ENCODE measurements around the gene SLITRK5.

Gene SLITRK5, protein sequence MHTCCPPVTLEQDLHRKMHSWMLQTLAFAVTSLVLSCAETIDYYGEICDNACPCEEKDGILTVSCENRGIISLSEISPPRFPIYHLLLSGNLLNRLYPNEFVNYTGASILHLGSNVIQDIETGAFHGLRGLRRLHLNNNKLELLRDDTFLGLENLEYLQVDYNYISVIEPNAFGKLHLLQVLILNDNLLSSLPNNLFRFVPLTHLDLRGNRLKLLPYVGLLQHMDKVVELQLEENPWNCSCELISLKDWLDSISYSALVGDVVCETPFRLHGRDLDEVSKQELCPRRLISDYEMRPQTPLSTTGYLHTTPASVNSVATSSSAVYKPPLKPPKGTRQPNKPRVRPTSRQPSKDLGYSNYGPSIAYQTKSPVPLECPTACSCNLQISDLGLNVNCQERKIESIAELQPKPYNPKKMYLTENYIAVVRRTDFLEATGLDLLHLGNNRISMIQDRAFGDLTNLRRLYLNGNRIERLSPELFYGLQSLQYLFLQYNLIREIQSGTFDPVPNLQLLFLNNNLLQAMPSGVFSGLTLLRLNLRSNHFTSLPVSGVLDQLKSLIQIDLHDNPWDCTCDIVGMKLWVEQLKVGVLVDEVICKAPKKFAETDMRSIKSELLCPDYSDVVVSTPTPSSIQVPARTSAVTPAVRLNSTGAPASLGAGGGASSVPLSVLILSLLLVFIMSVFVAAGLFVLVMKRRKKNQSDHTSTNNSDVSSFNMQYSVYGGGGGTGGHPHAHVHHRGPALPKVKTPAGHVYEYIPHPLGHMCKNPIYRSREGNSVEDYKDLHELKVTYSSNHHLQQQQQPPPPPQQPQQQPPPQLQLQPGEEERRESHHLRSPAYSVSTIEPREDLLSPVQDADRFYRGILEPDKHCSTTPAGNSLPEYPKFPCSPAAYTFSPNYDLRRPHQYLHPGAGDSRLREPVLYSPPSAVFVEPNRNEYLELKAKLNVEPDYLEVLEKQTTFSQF

DNA sequence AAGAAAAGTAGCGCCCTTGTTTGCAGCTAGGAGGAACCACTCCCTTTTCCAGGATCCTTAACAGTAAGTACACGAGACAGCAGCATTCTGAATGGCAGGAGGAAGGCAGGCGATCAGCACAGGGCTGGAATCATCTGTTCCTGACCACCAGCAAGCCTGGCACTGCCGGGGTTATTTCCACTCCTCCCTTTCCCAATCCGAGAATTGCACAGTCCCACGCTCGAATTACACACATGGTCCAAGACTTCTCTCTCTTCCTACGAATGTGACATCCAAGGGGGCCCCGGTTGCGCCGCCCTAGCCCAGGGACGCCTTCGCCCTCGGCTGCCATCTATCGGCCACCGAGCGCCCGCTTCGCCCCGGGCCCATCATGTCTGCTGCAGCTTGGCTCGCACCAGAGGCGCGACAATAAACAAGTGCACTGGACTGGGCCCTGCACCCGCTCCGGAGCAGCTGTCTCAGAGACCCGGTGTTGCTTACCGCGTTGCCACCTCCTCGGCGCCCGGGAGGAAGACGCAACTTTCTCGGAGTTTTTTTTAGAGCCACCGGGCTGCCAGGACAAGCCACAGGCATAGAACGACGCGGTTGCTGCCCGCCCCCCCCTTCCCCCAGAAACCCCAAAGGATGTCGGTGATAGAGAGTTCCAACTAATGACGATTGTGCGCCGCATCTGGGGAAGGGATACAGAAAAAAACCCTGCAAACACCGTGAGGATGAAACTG, at the start of gene SLITRK5:
SLITRK5 (plus strand) TSS at position 341 of the 722 bp plus-strand sequence. CDS start 4,018 bp downstream, outside the sequence.
- peak; percentile 87 for DNase-seq

- DNase-seq = no peak
These were observed 48.2 kb upstream of the SLITRK5 start for GRCh38 chr13:87622971-87623370.

GRCh38 chr13:87656306-87656705, 14.9 kb upstream of the SLITRK5 start:
- no peak for DNase-seq

- DNase-seq = no peak
These were observed 9.7 kb upstream of the SLITRK5 start for GRCh38 chr13:87661471-87661870.

DNA sequence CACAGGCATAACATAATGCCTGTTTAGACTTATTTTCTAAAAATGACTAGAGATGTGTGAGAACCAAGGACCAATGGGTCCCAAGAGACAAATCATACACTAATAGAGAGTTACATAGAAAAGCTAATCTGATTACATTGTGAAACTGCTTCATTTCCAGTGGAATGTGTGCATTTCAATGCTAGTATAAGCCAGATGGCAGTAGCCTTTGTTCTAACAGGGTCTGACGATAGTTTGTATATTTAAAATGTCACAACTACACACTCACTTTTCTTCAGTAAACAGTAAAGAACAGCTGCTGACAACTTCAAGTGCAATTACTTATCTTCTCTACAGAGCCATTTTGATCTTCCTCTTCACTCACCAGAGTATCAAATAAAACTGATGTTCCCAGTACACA, 4.3 kb upstream of the SLITRK5 start:
- DNase-seq = no peak

- DNase-seq = no peak
These were observed 3.5 kb upstream of the SLITRK5 start for GRCh38 chr13:87667686-87668085.

GRCh38 chr13:87669379-87669978, 1.7 kb upstream of the SLITRK5 start:
- DNase-seq = no peak

DNA sequence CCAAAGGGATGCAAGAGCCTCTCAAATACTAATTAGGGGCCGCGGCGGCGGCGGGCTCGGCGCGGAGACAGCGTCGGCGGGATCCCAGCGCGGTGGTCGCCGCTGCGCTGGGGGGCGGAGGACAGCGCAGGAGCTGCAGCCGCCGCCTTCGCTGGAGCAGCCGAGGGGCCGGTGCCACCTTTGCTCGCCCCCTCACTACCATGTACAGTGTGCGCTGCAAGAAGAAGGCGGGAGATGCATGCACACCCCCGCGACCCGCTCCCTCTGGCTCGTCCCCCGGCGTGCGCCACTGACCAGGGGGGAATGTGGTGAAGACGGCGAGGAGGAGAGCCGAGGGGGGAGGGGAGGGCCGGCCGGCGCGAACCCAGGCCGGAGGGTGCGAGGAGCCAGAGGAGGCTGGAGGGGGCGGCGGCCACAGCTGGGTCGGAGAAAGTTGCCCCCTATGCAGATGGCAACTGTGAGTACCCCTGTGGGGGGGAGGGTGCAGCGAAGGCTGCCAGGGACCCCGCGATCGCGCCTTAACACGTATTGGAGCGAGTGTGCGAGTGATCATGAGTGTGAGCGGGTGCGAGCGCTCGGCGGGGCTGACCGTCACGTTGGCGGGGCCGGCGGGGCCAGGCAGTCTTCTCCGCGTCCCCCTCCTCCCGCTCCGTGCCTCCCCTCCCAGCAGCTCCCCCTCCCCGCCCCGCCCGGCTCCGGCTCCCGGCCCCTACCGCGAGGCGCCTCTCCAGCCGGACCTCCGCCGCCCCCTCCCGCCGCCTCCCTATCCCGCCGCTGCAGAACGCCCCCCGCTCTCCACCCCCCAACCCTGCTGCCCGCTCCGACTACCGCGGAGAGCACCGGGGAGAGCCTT, 808 bp downstream of the SLITRK5 start:
- peak; percentile 56 for DNase-seq

GRCh38 chr13:87674247-87674738, 3.1 kb downstream of the SLITRK5 start:
- no peak for DNase-seq

- no peak for DNase-seq
These were observed 4.7 kb downstream of the SLITRK5 start for GRCh38 chr13:87675851-87676250.

GRCh38 chr13:87676254-87677042, 5.3 kb downstream of the SLITRK5 start:
- DNase-seq = no peak

GRCh38 chr13:87677043-87677495, 5.9 kb downstream of the SLITRK5 start:
- no peak for DNase-seq

- peak; percentile 71 for DNase-seq
These were observed 6.6 kb downstream of the SLITRK5 start for GRCh38 chr13:87677496-87678371.

GRCh38 chr13:87678372-87678752, 7.2 kb downstream of the SLITRK5 start:
- DNase-seq = no peak

GRCh38 chr13:87680298-87680697, 9.1 kb downstream of the SLITRK5 start:
- no peak for DNase-seq

GRCh38 chr13:87684850-87685742, 13.9 kb downstream of the SLITRK5 start:
- DNase-seq = no peak

DNA sequence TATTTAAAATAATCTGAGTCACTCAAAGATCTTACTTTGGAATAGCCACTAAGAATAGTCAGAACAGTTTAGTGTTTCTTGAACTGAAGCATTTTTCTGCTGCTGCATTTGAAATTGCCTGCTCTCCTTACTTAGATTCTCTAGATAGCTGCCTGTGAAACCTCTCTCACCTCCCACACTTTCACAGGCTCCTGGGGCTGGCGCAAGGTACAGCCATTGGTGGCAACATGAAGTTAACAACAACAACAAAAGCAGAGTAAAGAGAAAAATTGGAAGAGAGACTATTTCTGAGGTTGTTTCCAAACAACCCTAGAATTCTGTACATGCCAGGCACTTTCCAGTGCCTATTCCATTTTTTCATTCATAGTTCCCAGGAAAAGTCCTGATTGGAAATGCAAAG, 25.3 kb downstream of the SLITRK5 start:
- no peak for DNase-seq

DNA sequence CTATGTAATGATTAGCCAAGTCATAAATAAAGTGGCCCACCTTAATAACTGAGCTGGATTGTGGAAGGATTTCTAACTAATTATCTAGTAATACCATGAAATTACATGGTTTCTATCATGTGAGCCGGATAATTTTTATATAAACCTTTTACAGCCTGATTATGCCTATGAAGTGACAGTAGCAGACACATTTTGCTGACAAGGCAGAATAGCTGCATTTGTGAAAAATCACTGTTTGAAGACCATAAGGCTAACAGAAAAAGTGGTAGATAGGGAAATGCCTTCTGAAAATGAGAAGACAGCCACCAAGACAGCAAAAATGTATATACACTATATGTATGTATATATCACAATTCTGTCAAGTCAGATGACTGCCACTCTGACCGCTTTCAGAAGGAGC, 27.1 kb downstream of the SLITRK5 start:
- no peak for DNase-seq

Data from activated CD8-positive, alpha-beta memory T cell treated with anti-CD3 and anti-CD28 coated beads for 24 hours (primary cell).